ENCODE measurements around the gene UST.

DNA sequence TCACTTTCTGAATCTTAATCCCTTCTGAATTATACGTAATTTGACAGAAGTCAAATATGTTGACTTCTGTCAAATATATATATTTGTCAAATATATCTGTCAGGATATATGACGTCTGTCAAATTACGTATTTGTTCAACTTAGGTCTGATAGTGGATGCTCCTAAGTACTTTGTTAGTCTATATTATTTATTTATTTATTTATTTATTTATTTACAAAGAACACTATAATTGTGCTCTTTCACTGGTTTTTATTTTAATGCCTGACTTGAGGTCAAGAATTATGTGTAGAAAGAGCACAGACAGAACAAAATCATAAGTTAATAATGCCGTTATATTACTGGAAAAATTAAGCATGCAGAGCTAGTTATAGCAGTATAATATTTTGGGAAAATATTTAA lies 81.2 kb downstream of the UST start:
- no peak for TF ChIP-seq EZH2 (IDR thresholded peaks at IDR 0.05; ENCODE audit: low read length, unreplicated experiment)
- TF ChIP-seq, protein P1, sequence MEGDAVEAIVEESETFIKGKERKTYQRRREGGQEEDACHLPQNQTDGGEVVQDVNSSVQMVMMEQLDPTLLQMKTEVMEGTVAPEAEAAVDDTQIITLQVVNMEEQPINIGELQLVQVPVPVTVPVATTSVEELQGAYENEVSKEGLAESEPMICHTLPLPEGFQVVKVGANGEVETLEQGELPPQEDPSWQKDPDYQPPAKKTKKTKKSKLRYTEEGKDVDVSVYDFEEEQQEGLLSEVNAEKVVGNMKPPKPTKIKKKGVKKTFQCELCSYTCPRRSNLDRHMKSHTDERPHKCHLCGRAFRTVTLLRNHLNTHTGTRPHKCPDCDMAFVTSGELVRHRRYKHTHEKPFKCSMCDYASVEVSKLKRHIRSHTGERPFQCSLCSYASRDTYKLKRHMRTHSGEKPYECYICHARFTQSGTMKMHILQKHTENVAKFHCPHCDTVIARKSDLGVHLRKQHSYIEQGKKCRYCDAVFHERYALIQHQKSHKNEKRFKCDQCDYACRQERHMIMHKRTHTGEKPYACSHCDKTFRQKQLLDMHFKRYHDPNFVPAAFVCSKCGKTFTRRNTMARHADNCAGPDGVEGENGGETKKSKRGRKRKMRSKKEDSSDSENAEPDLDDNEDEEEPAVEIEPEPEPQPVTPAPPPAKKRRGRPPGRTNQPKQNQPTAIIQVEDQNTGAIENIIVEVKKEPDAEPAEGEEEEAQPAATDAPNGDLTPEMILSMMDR (conservative IDR thresholded peaks at IDR 0.05; ENCODE audit: low read depth, low read length) = no peak
